Fibroblast of skin of left quadriceps (primary cell): ENCODE data around the gene RHBDL2.
"Not testable (repeated sequence)": the region's sequence is repeated elsewhere in the genome, so short reads cannot be mapped to it uniquely, and the experiment has no call there.

Source experiments
- DNase-seq, 2 experiments: peaks; one replicate each; pipeline ENCODE4 v3.0.0-alpha.2; 2013; ENCODE audit warnings: low read depth in 2 of 2

Gene RHBDL2, protein sequence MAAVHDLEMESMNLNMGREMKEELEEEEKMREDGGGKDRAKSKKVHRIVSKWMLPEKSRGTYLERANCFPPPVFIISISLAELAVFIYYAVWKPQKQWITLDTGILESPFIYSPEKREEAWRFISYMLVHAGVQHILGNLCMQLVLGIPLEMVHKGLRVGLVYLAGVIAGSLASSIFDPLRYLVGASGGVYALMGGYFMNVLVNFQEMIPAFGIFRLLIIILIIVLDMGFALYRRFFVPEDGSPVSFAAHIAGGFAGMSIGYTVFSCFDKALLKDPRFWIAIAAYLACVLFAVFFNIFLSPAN

DNA sequence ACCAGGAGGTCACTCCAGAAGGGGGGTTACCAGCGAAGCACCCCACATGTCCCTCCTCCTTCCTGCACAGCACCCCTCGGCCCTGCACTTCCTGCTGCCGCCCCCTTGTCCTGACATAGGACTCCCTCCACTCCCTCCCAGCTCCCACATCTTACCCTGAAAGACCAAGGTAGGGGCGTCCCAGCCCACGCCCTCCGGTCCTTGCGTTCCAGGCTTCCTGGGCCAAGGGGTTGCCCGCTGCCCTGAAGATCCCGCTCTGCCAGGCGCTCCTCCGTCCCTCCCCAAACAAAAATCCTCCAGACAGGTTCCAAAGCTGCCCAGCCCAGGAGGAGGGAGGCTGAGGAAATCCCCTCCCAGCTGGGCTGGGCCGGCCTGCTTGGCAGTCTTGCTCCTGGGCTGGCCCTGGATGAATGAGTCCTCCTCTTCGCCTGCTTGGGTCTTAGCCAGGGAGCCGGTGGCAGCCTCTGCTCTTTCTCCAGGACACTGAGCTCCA is at the start of gene RHBDL2:
Gene RHBDL2, minus strand, starts transcription at position 304 of the 493 bp plus-strand sequence. CDS start 22,618 bp downstream, outside the sequence.
- no peak for DNase-seq

DNA sequence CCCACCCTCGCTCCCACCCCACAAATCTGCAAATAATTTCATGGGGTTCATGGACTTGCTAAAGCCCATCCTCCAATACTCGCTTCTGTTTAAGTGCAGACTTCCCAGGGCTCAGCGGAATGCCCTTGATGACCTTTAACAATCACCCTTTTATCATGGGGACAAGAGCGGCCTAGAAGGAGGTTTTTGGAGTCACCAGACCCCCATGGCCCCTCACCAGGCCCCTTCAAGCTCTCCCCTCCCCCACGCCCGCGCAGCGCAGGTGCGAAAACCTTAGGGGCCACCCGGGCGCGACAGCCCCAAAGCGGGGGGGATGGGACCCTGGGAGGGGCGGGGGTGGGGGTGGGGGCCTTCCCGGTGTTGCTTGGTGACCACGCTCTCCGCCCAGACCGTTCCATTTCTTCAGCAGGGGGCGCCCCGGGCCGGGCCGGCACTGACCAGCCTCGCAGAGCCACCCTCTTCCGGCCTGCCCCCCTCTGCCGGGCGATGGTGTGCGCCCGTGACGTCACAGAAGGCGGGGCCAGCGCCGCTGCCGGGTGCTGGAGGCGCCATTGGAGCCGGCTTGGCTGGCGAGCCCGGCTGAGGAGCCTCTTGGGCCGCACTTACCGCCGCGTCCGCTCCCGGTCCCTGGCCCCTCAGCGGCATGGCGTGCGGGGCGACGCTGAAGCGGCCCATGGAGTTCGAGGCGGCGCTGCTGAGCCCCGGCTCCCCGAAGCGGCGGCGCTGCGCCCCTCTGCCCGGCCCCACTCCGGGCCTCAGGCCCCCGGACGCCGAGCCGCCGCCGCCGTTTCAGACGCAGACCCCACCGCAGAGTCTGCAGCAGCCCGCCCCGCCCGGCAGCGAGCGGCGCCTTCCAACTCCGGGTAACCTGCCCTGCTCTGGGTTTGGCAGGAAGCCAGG is 49.4 kb upstream of the RHBDL2 start, which contains the start of gene AKIRIN1:
Gene AKIRIN1, plus strand, starts transcription at position 539 of the 900 bp plus-strand sequence. Its CDS starts 105 bp downstream, at position 644.
- peak; percentile 91 to 93 for DNase-seq

DNA sequence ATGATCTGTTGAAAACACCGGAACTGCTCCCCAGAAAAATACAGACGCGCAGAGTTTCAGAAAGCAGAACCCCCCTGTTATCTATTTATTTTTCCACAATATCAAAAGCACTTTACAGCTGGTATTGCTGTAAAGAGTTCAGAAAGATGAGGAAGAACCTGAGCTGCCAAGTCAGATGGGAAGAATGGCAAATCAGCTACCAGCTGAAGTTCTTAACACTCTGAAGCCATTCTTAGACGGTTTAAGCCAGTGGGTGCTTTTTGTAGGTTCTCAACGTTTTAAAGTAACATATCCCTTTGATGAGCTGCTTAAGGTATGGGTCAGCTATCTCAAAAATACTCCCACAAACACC is 48.7 kb upstream of the RHBDL2 start:
- no peak for DNase-seq

DNA sequence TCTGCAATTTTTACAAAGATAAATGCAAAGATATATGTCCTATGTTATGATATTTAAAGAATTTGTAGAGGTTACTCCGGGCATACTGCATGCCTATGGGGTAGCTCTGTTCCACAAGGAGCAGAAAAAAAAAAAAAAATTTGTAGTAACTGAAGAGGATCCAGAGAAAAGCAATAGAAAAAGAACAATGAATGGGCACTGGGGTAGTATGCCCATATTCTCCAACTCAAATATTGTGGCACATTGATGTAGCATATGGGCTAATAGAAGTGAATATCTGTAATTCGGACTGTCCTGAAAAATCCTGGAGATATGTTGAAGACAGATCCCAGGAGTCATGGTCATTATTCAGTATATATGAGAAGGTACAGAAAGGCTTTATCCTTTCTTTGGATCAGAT is 48.3 kb upstream of the RHBDL2 start:
- no peak for DNase-seq

DNA sequence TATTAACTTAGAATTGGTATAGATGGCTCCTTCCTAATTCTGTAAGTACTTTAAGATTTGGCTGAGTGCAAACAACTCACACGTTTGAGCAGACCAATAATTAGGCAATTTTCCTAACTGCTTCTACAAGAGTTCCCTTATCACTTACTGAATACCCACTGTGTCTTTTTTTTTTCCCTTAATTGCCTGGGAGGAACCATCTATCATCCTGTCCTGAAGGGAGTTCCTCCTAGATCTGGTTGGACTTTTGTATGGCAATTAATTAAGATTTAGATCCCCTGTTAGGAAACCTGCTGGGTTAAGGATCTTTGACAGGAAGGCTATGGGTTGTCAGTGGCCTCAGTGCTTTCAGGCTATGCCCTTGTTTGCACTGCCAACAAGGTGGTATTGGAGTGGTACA is 37.8 kb upstream of the RHBDL2 start:
- DNase-seq, result not testable (repeated sequence)

DNA sequence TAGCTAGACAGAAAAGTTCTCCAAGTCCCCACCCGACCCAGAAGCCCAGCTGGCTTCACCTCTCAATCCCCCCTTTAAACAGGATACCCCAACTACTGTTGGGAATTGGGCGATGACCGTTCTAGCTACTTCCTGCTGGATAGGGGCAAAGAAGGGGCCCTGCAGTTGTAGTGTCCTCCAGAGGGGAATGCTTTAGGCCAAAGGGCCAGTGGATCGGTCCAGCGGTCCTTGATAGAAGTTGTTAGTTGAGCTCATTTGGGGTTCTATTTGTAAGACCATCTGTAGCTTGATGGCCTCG is 36.6 kb upstream of the RHBDL2 start:
- DNase-seq, result not testable (repeated sequence)

DNA sequence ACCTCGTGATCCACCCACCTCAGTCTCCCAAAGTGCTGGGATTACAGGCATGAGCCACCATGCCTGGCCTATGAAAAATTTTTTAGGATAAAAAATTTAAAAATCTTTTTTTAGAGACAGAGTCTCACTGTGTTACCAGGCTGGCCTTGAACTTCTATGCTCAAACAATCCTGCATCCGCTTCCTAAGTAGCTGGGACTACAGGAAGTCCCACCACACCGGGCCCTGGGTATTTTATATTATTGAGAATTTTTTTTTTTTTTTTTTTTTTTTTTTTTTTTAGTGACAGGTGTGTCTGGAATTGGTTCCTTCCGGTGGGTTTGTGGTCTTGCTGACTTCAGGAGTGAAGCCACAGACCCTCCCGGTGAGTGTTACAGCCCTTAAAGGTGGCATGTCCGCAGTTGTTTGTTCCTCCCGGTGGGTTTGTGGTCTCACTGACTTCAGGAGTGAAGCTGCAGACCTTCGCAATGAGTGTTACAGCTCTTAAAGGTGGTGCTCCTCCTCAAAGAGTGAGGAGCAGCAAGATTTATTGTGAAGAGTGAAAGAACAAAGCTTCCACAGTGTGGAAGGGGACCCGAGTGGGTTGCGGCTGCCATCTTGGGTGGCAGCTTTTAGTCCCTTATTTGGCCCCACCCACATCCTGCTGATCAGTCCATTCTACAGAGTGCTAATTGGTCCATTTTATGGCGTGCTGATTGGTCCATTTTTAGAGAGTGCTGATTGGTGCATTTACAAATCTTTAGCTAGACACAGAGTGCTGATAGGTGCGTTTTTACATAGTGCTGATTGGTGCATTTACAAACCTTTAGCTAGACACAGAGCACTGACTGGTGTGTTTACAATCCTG is 36.0 kb upstream of the RHBDL2 start:
- DNase-seq, result not testable (repeated sequence)

DNA sequence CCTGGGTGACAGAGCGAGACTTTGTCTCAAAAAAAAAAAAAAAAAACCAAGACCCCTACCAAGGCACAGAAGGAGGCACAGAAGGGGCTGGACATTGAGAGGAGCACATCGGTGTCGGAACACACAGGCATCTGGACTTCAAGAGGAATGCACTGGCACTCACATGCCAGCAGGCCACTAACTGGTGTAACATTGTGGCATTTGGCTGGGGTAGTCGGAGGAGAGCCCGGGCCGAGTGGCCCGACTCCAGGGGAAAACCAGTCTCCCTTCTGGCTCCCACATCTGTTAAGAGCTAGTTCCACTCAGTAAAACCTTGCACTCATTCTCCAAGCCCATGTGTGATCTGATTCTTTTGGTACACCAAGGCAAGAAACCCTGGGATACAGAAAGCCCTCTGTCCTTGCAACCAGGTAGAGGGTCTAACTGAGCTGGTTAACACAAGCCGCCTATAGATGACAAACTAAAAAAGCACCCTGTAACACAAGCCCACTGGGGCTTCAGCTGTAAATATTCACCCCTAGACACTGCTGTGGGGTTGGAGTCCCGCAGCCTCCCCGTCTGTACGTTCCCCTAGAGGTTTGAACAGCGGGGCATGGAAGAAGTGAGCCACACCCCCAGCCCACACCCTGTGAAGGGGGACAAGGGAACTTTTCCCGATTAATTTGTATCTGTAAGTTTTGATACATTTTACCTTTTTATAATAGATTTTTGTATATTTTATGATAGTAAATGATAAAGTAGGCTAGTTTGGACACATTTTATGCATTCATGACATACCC is 32.2 kb upstream of the RHBDL2 start:
- DNase-seq, result no peak

DNA sequence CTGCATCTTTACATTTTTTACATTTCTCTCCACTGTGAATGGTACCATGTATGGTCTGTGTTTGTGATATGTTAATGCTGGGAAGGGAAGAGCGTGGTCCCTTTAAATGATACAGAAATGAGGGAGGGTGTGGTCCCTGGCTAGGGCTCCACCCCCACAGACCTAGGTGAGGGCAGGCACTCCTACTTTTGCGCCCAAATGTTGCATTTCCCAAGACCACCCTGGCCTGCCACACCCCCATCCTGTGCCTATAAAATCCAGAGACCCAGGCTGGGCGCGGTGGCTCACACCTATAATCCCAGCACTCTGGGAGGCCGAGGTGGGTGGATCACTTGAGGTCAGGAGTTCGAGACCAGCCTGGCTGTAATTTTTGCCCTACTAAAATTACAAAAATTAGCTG is 31.5 kb upstream of the RHBDL2 start:
- DNase-seq, result not testable (repeated sequence)

DNA sequence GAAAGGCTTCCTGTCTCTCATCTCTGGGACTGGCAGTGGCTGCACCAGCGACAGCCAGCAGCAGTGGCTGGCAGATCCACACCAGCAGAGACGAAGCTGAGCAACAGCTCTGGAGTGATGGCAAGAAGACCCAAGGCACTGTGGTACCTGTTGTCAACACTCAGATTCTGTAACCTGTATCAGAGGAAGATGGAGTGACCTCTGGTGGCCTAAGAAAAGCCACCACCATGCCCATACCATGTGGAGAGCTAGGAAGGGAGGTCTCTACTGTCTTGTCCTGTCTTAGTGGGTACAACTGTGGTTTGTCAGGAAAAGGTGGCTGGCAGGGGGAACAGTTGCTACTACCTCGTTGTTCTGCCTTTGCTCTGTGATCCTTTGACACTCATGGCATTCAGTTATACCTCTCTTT is 22.5 kb upstream of the RHBDL2 start:
- no peak for DNase-seq

DNA sequence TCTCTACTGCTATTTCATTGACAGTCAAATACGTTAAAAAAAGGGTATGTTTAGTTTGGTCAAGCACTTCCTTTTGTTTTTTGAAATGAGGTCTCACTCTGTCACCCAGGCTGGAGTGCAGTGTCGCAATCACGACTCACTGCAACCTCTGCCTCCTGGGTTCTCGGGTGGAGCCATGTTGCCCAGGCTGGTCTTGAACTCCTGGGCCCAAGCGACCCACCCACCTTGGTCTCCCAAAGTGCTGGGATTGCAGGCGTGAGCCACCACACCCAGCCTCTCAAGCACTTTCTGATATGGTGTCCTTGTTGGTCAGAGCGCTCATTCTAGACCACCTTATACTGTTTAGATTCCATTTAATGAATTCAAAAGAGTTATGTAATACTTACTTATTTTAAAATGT is 20.9 kb upstream of the RHBDL2 start:
- no peak for DNase-seq

DNA sequence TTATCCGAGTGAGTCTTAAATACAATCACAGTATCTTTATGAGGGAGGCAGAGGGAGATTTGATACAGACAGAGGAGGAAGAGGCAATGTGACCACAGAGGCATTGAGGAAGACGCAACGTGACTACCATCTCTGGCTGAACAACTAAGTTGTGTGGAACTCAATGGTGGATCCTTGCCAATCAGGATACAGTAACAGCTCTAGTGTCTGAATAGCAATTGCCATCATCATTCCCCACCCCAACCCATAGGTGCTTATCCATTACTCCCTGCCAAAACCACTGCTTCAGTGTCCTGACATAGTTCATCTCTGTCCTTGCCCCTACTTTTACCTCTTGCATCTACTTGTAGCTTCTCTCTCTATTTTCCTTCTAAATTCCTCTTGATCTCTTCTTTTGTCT is 20.5 kb upstream of the RHBDL2 start:
- DNase-seq, result peak; percentile 30 to 45

DNA sequence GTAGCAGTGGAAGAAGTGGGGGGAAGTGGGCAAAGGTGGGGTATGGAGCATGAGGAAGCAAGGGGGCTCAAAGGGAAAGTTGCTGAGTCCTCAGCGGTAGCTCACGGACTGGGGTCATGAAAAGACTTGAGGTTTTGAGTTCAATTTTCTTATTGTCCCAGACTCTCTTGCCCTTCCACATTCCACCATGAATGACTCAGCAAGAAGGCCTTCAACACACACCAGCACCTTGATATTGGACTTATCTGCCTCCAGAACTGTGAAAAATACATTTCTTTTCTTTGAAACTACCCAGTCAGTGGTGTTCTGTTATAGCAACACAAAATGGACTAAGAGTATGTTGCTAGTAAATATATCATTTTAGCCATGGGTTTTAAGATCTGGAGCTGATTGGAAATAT is 17.3 kb upstream of the RHBDL2 start:
- peak in 1 of 2 experiments; percentile 7 for DNase-seq

DNA sequence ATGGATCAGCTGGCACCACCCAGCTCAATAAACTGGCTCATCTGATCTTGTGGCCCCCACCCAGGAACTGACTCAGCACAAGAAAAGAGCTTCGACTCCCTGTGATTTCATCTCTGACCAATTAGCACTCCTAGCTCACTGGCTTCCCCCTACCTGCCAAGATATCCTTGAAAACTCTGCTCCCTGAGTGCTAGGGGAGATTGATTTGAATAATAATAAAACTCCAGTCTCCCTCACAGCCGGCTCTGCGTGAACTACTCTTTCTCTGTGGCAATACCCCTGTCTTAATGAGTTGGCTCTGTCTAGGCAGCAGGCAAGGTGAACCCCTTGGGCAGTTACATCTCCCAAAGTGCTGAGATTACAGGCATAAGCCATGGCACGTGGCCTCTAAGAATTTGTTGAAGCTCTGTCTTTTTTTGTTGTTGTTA is 11.8 kb upstream of the RHBDL2 start:
- DNase-seq, result no peak

DNA sequence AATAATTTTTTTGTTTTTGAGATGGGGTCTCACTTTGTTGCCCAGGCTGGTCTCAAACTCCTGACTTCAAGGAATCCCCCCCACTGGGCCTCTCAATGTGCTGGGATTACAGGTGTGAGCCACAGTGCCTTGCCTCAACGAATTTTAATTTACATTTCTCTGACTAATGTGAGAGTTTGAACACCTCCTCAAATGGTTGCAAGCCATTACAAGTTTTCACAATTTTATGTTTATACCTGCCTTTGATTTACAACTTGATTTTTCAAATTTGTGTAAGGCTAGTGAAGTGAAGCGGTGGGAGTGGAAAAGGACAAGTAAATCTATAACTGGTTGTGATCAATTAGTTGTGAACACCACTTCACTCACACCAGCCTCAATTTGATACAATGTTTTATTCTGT is 8.9 kb upstream of the RHBDL2 start:
- no peak for DNase-seq

DNA sequence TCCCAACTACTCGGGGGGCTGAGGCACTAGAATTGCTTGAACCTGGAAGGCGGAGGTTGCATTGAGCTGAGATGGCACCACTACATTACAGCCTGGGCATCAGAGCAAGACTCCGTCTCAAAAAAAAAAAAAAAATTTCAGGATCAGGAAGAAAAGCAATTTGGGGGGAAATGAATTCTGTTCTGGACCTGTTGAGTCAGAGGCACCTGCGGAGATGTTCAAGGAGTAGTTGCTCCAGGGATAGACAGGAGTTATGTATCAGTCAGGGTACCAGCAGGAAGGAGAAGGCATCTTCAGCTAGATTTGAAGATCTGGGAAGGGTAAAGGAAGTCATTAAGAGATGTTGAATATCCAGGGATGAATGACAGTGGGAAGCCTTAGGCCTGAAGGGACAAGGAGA is 2.9 kb upstream of the RHBDL2 start:
- no peak for DNase-seq

DNA sequence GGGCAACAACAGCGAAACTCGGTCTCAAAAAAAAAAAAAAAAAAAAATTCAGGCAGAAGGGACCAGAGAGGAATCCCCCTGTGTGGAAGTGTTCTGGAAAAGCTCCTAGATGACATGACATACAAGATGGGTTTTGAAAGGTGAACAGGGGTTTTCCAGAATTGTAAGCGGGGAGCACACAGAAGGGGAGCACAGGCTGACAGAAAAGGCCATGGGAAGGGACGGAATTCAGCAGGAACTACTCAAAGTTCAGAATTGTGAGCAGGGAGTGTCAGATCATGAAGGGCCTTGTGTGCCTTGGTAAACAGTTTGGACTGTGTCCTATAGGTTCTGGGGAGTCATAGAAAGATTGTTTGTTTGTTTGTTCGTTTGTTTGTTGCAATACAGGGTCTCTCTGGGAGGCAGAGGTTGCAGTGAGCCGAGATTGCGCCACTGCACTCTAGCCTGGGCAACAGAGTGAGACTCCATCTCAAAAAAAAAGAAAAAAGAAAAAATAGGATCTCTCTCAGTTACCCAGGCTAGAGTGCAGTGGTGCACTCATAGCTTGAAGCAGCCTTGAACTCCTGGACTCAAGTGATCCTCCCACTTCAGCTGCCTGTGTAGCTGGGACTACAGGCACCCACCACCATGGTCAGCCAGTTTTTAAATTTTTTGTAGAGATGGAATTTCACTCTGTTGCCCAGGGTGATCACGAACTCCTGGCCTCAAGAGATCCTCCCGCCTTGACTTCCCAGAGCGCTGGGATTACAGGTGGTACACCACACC is 1.2 kb upstream of the RHBDL2 start:
- DNase-seq, result no peak

DNA sequence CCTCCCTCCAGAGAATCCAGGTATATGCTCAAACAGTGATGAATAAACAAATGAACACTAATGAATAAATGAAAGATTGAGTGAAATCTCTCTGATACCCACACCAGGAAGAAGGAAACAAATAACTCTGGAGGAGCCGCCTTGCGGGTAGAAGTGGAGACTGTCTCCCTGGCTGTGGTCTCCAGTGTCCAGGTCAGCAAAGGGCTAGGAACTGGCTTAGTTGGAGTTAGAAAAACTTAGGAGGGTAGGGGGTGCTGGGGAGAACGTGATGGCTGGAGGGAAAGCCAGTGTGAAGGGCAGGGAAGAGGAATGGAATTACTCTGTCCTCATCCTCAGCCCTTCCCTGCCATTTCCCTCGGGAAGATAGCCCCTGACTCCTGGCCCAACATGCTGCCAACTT is 537 bp downstream of the RHBDL2 start:
- DNase-seq, result no peak

DNA sequence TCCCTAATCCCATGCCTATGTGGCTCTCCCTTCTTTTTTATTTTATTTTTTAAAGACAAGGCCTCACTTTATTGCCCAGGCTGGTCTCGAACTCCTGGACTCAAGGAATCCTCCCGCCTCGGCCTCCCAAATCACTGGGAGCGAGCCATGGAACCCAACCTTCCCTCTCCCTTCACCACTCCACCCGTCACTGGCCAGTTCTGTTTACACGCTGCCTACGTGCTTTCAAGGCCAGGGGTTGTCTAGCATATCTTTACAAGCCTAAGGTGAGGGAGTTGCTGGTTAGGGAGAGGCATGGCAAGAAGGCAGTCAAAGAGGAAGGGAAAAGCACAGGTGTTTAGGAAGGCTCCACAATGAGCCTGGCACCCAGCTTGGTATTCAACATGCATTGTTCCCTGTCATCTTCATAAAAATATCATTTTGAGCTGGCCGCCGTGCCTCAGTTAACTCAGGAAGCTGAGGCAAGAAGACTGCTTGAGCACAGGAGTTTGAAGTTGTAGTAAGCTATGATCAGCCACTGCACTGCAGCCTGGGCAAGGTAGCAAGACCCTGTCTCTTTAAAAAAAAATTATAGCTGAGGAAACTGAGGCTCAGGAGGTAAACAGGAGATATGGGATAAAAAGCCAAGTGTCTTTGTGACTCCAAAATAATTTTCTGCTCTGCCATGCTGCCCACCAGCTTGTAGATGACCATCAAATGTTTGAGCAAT is 1.1 kb downstream of the RHBDL2 start:
- no peak for DNase-seq
